ENCODE data around the gene MACROD2.

The MACROD2 gene

DNA sequence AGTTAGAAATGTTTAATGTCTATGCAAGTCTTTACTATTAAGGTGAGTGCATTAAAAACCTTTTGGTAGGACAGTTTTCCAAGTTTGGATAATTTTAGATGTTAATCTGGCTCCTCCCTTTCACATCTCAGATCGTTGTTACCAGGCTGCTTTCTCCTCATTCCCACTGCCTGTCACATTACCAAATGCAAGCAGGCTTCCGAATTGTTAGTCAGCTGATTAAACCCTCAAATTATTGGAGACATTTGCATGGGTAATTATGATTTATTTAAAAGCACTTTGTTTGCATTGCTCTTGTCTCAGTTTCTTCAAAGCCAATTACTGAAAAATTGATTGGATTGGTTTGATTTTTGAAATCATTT lies 1761.4 kb downstream of the MACROD2 start:
- no peak for DNase-seq (ENCODE audit: low read depth)
- TF ChIP-seq CTCF (conservative IDR thresholded peaks at IDR 0.05; ENCODE audit: low read depth, low read length): no peak
- no peak overlapping the region for H3K4me3 ChIP-seq (ENCODE audit: low read depth, low read length)

DNA sequence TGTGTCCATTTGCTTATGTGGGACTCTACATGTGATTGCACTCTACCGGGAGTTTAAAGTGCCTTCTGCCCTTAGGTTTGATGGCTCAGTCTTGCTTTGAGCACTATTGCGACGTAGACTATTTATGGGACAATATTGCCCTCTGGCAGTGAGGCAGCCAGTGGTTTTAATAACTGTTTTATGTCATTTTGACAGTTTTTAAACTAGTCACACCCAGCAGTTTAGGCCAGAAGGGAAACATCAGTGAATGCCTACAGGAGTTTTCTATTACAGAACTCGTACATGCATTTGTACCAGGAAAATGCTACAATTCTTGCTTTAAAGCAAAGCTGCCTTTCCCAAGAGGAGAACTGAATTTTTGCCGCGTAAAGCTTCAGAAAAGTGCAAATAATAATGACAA lies 1764.3 kb downstream of the MACROD2 start:
- DNase-seq (ENCODE audit: low read depth): no peak
- H3K4me3 ChIP-seq (ENCODE audit: low read depth, low read length): no peak overlapping the region
- TF ChIP-seq CTCF (conservative IDR thresholded peaks at IDR 0.05; ENCODE audit: low read depth, low read length): no peak

DNA sequence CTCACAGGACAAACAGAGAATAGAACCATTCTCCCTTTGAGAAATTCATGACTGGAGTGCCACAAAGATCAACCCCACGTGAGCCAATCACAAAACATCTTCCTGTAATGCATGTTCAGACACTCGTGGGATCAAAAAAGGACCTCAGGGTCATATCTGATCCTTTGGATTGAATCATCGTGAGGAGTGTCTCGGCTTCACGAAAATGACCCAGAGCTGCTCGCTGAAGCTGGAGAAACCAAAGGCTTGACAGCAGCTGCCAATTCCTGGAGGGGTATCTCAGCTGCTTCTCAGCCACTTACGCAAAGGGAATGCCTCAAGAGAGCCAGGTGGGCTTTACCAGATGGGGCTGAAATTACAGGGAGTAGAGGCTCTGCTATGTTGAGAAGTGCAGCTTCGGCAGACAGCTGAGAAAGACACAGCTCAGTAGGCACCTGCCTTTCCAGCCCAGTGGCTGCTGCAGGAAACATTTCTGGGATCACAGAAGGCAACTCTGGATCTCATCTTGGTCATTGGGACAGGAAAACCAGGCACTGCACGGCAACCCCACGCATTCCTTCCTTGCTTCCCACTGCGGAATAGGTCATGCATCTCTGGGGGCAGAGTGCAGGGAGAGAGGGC lies 1764.8 kb downstream of the MACROD2 start:
- no peak for DNase-seq (ENCODE audit: low read depth)
- no peak for TF ChIP-seq CTCF (conservative IDR thresholded peaks at IDR 0.05; ENCODE audit: low read depth, low read length)
- H3K4me3 ChIP-seq (ENCODE audit: low read depth, low read length): no peak overlapping the region

DNA sequence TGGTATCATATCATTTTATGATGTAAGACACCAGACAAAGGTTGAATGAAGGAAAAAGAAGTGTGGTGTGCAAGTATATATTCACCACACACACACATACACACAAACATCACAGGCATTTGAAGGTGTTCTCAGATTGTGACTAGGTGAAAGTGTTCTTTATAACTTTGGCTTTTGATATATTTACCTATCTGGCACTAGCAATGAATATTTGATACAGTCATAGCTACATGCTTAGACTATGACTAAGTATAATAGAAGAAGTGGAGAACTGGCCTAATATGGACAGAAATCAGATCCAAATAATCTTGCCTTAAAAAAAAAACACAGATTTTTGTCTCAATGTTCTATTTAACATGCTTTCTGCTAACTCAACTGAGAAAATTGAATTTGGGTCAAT lies 1768.0 kb downstream of the MACROD2 start:
- TF ChIP-seq CTCF (conservative IDR thresholded peaks at IDR 0.05; ENCODE audit: low read depth, low read length): no peak
- DNase-seq (ENCODE audit: low read depth): peak; percentile 11

DNA sequence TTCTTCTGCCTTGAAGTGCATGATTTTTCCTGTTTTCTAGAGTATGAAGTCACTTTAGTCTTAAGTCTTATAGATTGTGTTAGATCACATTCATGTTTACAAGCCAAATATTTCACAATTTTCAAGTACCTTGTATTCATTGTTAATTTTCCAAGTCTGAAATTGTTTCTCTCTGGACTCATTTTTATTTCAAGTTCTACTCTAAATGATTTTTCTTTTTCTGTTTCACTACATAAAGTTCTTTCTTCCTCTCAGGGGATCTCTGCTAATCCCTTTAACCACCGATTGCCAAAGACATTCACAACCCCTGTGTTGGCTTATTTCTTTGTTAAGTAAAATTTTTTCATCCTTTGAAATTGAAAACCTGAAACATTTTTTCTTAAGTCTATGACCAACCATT lies 1772.3 kb downstream of the MACROD2 start:
- H3K4me3 ChIP-seq (ENCODE audit: low read depth, low read length): no peak overlapping the region
- DNase-seq (ENCODE audit: low read depth): no peak
- TF ChIP-seq CTCF (conservative IDR thresholded peaks at IDR 0.05; ENCODE audit: low read depth, low read length): no peak

More for the DNA sequence above, 1768.0 kb downstream of the MACROD2 start:
- no peak overlapping the region for H3K4me3 ChIP-seq (ENCODE audit: low read depth, low read length)

GRCh38 chr20:15767999-15768741 lies 1772.9 kb downstream of the MACROD2 start:
- H3K4me3 ChIP-seq (ENCODE audit: low read depth, low read length): no peak overlapping the region
- no peak for TF ChIP-seq CTCF (conservative IDR thresholded peaks at IDR 0.05; ENCODE audit: low read depth, low read length)

GRCh38 chr20:15772826-15773225 lies 1777.5 kb downstream of the MACROD2 start:
- no peak for DNase-seq (ENCODE audit: low read depth)
- no peak for TF ChIP-seq CTCF (conservative IDR thresholded peaks at IDR 0.05; ENCODE audit: low read depth, low read length)
- H3K4me3 ChIP-seq (ENCODE audit: low read depth, low read length): no peak overlapping the region

More at GRCh38 chr20:15767999-15768741, 1772.9 kb downstream of the MACROD2 start:
- no peak for DNase-seq (ENCODE audit: low read depth)
